ENCODE measurements around the gene KRT6B.

- TF ChIP-seq, protein P1, sequence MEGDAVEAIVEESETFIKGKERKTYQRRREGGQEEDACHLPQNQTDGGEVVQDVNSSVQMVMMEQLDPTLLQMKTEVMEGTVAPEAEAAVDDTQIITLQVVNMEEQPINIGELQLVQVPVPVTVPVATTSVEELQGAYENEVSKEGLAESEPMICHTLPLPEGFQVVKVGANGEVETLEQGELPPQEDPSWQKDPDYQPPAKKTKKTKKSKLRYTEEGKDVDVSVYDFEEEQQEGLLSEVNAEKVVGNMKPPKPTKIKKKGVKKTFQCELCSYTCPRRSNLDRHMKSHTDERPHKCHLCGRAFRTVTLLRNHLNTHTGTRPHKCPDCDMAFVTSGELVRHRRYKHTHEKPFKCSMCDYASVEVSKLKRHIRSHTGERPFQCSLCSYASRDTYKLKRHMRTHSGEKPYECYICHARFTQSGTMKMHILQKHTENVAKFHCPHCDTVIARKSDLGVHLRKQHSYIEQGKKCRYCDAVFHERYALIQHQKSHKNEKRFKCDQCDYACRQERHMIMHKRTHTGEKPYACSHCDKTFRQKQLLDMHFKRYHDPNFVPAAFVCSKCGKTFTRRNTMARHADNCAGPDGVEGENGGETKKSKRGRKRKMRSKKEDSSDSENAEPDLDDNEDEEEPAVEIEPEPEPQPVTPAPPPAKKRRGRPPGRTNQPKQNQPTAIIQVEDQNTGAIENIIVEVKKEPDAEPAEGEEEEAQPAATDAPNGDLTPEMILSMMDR (IDR thresholded peaks at IDR 0.05 in 2 of 3, conservative IDR thresholded peaks at IDR 0.05 in 1 of 3; ENCODE audit: borderline replicate concordance in 1 of 3, insufficient read depth in 1 of 3, low read depth in 2 of 3, low read length in 2 of 3): no peak
- TF ChIP-seq POLR2A (IDR thresholded peaks at IDR 0.05; ENCODE audit: borderline replicate concordance, extremely low read depth, insufficient read depth, insufficient read length): no peak
- no peak for TF ChIP-seq EZH2 (IDR thresholded peaks at IDR 0.05)
- no peak for TF ChIP-seq MAX (IDR thresholded peaks at IDR 0.05)
- no peak for TF ChIP-seq POLR2AphosphoS5 (IDR thresholded peaks at IDR 0.05; ENCODE audit: low read depth, low read length)
Observed at GRCh38 chr12:52444647-52445595, 7.0 kb downstream of the KRT6B start.
